Stimulated activated CD8-positive, alpha-beta memory T cell treated with anti-CD3 and anti-CD28 coated beads, Interleukin-15, amount 100 ng/mL, for 1 hour (primary cell): ENCODE data around the gene RAB27A.
"Not testable (repeated sequence)": the region's sequence is repeated elsewhere in the genome, so short reads cannot be mapped to it uniquely, and the experiment has no call there.

Experiments
- DNase-seq: peaks from one replicate; pipeline ENCODE4 v3.0.0-alpha.2; 2020; ENCODE audit warnings: low read depth

The RAB27A gene

GRCh38 chr15:55250392-55250791 is 39.2 kb downstream of the RAB27A start:
- no peak for DNase-seq

GRCh38 chr15:55249885-55250284 is 39.7 kb downstream of the RAB27A start:
- not testable (repeated sequence) for DNase-seq

- no peak for DNase-seq
Measured at GRCh38 chr15:55248895-55249294, 40.7 kb downstream of the RAB27A start.

GRCh38 chr15:55247766-55248427 is 41.7 kb downstream of the RAB27A start:
- DNase-seq = no peak

- no peak for DNase-seq
Measured at GRCh38 chr15:55247311-55247710, 42.3 kb downstream of the RAB27A start.

GRCh38 chr15:55246567-55246966 is 43.0 kb downstream of the RAB27A start:
- DNase-seq = no peak

- DNase-seq = no peak
Measured at GRCh38 chr15:55245059-55245458, 44.6 kb downstream of the RAB27A start.

DNA sequence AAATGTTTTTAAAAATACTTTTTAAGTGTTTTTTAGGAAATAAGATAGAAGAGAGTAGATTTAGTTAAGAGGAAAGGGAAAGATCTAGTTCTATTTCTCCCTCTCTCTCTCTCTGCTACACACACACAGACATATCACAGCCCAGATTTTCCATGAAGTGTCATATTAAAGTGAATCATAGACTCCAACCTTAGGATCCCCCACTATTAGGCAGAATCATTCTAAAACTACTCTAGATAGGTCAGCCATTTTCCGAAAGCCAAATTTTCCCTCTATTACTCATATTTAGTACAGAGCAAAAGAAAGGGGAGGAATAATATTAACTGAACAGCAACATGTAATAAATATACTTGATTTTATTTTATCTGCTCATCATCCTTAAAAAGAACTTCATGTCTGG is 47.7 kb downstream of the RAB27A start:
- no peak for DNase-seq

- DNase-seq = no peak
Measured at GRCh38 chr15:55241186-55241585, 48.4 kb downstream of the RAB27A start.

DNA sequence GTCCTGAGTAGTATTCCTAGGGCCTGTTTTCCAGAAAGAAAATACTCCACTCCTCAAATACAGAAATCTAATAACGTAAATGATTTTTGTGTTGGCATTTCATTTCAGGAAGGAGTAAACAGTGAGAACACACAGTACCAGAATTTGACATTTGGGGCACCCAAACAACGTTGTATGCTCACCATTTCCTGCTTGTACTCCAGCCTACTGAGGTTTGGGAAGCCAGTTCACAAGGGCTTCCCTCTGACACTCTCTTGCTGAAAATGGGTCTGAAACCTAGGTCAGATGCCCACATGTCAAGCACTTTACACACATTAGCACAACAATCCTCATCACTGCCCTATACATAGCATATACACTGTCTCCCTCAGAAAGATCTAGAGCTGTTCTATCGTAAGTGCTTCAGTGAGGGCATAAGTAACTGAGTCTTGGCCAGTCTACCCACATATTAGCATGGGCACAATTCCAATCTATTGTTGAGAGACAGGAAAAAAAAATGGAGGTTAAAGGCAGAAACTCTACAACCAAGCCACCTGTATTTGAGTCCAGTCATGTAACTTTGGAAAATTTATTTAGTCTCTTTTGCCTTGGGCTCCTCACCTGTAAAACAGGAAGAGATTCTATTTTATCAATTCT is 49.4 kb downstream of the RAB27A start:
- no peak for DNase-seq

DNA sequence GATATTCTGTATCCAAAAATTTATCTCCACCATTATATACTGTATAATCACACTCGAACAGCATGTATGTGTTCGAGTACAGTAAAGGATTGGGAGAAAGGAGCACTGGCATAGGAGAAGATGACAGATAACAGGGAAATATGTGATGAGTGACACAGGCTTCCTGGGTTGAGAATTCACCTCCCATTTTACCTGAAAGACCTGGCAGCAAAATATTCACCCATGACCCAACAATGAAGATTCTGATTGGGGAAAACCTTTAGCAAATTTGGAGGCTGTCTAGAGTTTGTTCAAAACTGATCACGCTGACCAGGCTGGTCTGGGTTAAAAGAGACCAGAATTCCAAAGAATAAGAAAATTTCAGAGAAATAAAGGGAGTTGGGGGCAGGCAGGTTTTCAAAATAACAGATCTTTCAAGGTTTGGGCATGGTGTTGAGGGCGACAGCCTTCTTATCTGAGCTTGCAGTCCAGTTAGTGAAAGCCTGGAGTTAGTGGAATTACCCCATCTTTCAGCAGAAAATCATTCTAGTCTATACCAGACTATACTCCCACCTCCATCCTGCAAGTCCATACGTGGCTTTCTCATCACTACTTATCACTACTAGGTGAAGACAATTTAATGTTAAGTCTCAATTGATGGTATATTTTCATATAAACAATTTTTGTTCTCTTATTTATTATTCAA is 50.0 kb downstream of the RAB27A start:
- no peak for DNase-seq

DNA sequence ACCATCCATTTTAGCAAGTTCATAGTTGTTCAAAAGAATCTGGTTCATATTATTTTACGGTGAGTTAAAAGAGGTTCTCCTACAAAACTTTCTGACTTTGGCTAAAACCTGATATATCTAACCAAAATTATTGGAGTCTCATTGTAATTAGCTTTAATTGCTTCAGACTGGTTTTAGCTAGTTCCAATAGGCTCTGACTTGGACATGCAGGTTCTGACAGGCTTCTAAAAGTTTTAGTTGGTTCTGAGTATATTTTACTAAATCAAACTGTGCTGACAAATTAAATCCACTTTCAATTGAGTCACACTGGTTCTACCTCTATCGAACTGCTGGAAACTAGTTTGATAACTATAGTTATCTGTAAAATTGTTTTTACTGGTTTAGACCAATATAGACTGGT is 50.7 kb downstream of the RAB27A start:
- no peak for DNase-seq

DNA sequence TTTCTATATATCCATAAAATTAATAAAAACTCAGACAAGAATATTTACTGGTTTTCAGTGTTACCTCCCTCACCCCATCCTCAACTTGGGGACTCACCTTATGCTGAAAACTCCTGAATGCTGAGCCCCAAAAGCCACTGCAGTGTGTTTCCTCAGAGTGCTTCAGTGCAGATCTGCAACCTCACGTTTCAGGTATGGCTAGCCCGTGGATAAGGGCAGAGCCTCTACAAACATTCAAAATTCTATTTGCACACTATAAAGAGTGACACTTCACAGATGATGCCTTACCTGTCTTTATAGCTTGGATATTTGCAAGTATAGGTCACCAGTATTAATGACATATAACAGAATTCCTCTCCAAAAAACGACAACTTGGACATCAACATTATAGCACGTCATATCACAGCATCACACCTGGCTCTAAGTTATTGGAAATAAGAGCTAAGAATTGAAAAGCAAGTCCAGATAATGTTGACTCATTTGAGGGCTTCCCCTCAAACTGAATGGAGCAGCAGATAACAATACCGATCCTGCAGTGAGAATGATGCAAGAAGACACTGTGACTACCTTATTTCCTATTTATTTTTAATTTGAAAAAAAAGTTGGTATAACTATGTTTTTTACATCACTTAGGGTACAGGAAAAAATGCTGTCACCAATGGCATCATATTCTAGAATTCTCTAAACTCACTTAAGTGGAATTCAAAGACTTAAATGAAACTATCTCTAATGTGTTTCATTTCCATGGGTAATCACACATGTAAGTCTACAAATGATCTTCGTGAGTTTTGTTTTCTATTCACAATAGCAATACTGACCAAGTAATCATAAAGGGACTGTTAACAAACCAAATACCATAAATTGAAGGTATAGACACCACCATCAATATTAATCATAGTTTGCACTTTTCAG is 52.1 kb downstream of the RAB27A start:
- no peak for DNase-seq

GRCh38 chr15:55235546-55236036 is 54.0 kb downstream of the RAB27A start:
- no peak for DNase-seq

DNA sequence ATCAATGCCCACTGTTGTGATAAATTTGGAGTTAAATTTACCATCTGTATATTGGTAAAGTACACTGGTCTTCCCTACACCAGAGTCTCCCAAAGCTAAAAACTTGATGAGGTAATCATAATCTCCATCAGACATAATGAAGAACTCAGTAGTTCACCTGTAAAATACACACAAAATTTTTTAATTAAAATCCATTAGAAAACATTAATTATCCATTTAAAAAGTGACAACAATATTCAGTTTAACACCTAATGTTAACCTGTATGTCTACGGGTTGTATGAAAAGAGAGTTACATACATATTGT is 54.9 kb downstream of the RAB27A start:
- no peak for DNase-seq

GRCh38 chr15:55234104-55234799 is 55.4 kb downstream of the RAB27A start:
- no peak for DNase-seq

GRCh38 chr15:55231455-55231854 is 58.2 kb downstream of the RAB27A start:
- no peak for DNase-seq

- no peak for DNase-seq
Measured at GRCh38 chr15:55230953-55231352, 58.7 kb downstream of the RAB27A start.

- DNase-seq = no peak
Measured at GRCh38 chr15:55230051-55230670, 59.5 kb downstream of the RAB27A start.

- no peak for DNase-seq
Measured at GRCh38 chr15:55226127-55226526, 63.5 kb downstream of the RAB27A start.

- DNase-seq = no peak
Measured at GRCh38 chr15:55224892-55225291, 64.7 kb downstream of the RAB27A start.
